HepG2 (cell line): ENCODE results near the gene NDUFB4. TPM values are rescaled to one million over a fixed set of nuclear protein-coding genes. Genes with fewer than 3 reads are reported as not detected.

Experiments used
- PAWR ChIP-seq: sonication (generic); formaldehyde crosslinking; IDR thresholded peaks from 2 replicates; pipeline ENCODE4 v1.4.0; 2020; ENCODE audit warnings: missing genetic modification reagents, mild to moderate bottlenecking, borderline replicate concordance
- RAD21 ChIP-seq: fragments of 450-650 bp; formaldehyde crosslinking; IDR thresholded peaks from 2 replicates; pipeline ENCODE4 v1.5.0; 2020; ENCODE audit warnings: mild to moderate bottlenecking
- ZBTB1 ChIP-seq: sonication (generic); formaldehyde crosslinking; IDR thresholded peaks from 2 replicates; pipeline ENCODE4 v1.4.0; 2020; ENCODE audit warnings: missing genetic modification reagents, borderline replicate concordance
- ZNF10 ChIP-seq: sonication (generic); formaldehyde crosslinking; IDR thresholded peaks from 2 replicates; pipeline ENCODE4 v1.4.0; 2020; ENCODE audit warnings: mild to moderate bottlenecking, low read depth, missing genetic modification reagents, borderline replicate concordance
- ZNF703 ChIP-seq: sonication (generic); formaldehyde crosslinking; IDR thresholded peaks from 2 replicates; pipeline ENCODE4 v1.5.1; 2020; ENCODE audit warnings: missing genetic modification reagents, mild to moderate bottlenecking, moderate library complexity, borderline replicate concordance
- ZNF749 ChIP-seq: sonication (generic); formaldehyde crosslinking; IDR thresholded peaks from 2 replicates; pipeline ENCODE4 v1.8.0; 2022; ENCODE audit warnings: mild to moderate bottlenecking, missing genetic modification reagents, moderate library complexity, borderline replicate concordance
- polyA plus RNA-seq, 8 experiments: library from polyadenylated mRNA; depleted of rRNA in 3 of 8; stranded (reverse) in 7 of 8; unstranded in 1 of 8; fragments of >200 nt; fragmentation: Illumina TruSeq in 4 of 8; extraction: Trizol in 4 of 8; gene quantifications; 2 replicates each; pipeline versions ENCODE4 v1.2.1 to v1.2.3, GENCODE V29; 2011 to 2016; ENCODE audit warnings: low read depth in 4 of 8, missing spikeins in 1 of 8, mixed read lengths in 1 of 8; ENCODE audit not compliant: insufficient read depth in 1 of 8
- total RNA-seq, 5 experiments: library from RNA; depleted of rRNA; stranded (reverse); fragments of >200 nt; fragmentation: Illumina TruSeq; extraction: Trizol; gene quantifications; 2 replicates each; pipeline ENCODE4 v1.2.3, GENCODE V29; 2016; ENCODE audit warnings: low read depth in 1 of 5
- TF ChIP-seq, protein P1 (sequence below), 2 experiments: fragments of 450-650 bp in 1 of 2; sonication (generic) in 1 of 2; formaldehyde crosslinking in 1 of 2; IDR thresholded peaks; 2 replicates each; pipeline versions ENCODE4 v1.6.1 to v1.8.0; 2016 to 2022; ENCODE audit warnings: antibody characterized with exemption in 1 of 2, mild to moderate bottlenecking in 1 of 2, missing genetic modification reagents in 1 of 2
- TF ChIP-seq, protein P2 (sequence below): sonication (generic); formaldehyde crosslinking; IDR thresholded peaks from 2 replicates; pipeline ENCODE4 v1.4.0; 2020; ENCODE audit warnings: missing genetic modification reagents

NDUFB4 gene
- total and polyA plus RNA-seq, 2 of the 13 experiments (the other 11 are each of a cell fraction or from before 2014, with no cell fraction given) = 115 to 116 TPM

DNA sequence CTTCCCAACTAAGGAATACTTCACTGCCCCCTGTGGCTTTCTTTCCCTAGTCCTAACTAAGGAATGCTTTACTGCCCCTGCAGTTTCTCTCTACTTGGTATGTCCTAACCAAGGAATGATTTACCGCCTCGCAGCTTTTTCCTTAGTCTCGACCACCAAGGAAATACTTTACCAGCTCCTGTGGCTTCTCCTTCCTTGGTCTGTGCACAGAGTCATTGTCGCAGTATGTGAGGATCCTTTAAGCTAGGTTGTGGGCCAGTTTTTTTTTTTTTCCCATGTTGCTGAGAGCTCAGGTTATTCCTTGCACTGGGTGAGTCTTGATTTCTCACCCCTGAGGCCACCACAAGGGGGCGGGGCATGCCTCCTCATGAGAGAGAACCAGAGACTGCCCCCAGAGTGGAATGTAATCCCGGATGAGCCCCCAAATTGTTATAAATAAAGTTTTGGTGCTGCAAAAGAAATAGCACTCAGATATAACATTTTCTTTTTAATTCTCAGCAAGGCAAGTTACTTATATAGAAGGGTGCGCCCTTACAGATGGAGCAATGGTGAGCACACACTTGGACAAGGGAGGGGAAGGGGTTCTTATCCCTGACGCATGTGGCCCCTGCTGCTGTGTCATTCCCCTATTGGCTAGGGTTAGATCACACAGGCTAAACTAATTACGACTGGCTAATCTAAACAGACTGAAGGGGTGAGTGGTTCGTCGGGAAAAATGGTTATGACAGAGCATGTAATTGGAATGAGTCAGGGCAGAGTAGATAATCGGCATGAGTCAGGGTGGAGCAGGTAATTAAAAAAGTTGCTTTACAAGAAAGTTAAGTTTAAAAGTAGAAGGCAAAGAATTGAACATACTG, 27.0 kb downstream of the NDUFB4 start (continued):
- TF ChIP-seq, protein P1, sequence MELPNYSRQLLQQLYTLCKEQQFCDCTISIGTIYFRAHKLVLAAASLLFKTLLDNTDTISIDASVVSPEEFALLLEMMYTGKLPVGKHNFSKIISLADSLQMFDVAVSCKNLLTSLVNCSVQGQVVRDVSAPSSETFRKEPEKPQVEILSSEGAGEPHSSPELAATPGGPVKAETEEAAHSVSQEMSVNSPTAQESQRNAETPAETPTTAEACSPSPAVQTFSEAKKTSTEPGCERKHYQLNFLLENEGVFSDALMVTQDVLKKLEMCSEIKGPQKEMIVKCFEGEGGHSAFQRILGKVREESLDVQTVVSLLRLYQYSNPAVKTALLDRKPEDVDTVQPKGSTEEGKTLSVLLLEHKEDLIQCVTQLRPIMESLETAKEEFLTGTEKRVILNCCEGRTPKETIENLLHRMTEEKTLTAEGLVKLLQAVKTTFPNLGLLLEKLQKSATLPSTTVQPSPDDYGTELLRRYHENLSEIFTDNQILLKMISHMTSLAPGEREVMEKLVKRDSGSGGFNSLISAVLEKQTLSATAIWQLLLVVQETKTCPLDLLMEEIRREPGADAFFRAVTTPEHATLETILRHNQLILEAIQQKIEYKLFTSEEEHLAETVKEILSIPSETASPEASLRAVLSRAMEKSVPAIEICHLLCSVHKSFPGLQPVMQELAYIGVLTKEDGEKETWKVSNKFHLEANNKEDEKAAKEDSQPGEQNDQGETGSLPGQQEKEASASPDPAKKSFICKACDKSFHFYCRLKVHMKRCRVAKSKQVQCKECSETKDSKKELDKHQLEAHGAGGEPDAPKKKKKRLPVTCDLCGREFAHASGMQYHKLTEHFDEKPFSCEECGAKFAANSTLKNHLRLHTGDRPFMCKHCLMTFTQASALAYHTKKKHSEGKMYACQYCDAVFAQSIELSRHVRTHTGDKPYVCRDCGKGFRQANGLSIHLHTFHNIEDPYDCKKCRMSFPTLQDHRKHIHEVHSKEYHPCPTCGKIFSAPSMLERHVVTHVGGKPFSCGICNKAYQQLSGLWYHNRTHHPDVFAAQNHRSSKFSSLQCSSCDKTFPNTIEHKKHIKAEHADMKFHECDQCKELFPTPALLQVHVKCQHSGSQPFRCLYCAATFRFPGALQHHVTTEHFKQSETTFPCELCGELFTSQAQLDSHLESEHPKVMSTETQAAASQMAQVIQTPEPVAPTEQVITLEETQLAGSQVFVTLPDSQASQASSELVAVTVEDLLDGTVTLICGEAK (IDR thresholded peaks at IDR 0.05) = no peak
- TF ChIP-seq, protein P1 (CRISPR knock-in tag; IDR thresholded peaks at IDR 0.05) = 0 out of 2 replicates have a peak, but pooled peaks have one; percentile 31
- TF ChIP-seq PAWR (CRISPR knock-in tag) (no peak), ZNF703 (CRISPR knock-in tag) (no peak), ZNF10 (CRISPR knock-in tag) (no peak), RAD21 (CRISPR knock-in tag) (peak; percentile 37; the same call in 1 of the 2 replicates), ZNF749 (CRISPR knock-in tag) (no peak), ZBTB1 (CRISPR knock-in tag) (no peak)
- TF ChIP-seq, protein P2, sequence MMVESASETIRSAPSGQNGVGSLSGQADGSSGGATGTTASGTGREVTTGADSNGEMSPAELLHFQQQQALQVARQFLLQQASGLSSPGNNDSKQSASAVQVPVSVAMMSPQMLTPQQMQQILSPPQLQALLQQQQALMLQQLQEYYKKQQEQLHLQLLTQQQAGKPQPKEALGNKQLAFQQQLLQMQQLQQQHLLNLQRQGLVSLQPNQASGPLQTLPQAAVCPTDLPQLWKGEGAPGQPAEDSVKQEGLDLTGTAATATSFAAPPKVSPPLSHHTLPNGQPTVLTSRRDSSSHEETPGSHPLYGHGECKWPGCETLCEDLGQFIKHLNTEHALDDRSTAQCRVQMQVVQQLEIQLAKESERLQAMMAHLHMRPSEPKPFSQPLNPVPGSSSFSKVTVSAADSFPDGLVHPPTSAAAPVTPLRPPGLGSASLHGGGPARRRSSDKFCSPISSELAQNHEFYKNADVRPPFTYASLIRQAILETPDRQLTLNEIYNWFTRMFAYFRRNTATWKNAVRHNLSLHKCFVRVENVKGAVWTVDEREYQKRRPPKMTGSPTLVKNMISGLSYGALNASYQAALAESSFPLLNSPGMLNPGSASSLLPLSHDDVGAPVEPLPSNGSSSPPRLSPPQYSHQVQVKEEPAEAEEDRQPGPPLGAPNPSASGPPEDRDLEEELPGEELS (CRISPR knock-in tag) = no peak
